Choroid plexus epithelial cell (primary cell): ENCODE data around the gene TLCD3A.
A peak's percentile ranks its signal among the peaks of the same experiment; 100 is the strongest.
"Not testable (repeated sequence)": the region's sequence is repeated elsewhere in the genome, so short reads cannot be mapped to it uniquely, and the experiment has no call there.

Experiments
- DNase-seq: peaks from one replicate; pipeline ENCODE4 v3.0.0-alpha.2; 2010; ENCODE audit warnings: low read depth
- H3K4me3 ChIP-seq: 2 replicates; pipeline ENCODE4 v1.5.1; 2011; ENCODE audit warnings: low read depth, mild to moderate bottlenecking, control low read depth, low read length, moderate library complexity
- CTCF ChIP-seq: conservative IDR thresholded peaks from 2 replicates; pipeline ENCODE4 v1.5.1; 2011; ENCODE audit warnings: low read depth, mild to moderate bottlenecking, control low read depth, inconsistent platforms, low read length, moderate library complexity

TLCD3A gene

GRCh38 chr17:690361-690760 lies 42.0 kb upstream of the TLCD3A start:
- no peak for DNase-seq
- H3K4me3 ChIP-seq: no peak overlapping the region
- no peak for TF ChIP-seq CTCF

GRCh38 chr17:691423-691822 lies 41.0 kb upstream of the TLCD3A start:
- TF ChIP-seq CTCF: no peak
- DNase-seq: peak; percentile 69
- H3K4me3 ChIP-seq: no peak overlapping the region

GRCh38 chr17:692116-692515 lies 40.3 kb upstream of the TLCD3A start:
- peak; percentile 57 for DNase-seq
- no peak for TF ChIP-seq CTCF
- H3K4me3 ChIP-seq: no peak overlapping the region

- H3K4me3 ChIP-seq: no peak overlapping the region
- DNase-seq: peak; percentile 97
- TF ChIP-seq CTCF: no peak
Observed at GRCh38 chr17:693791-694638, 38.4 kb upstream of the TLCD3A start.

GRCh38 chr17:696369-696768 lies 36.0 kb upstream of the TLCD3A start:
- TF ChIP-seq CTCF: no peak
- no peak overlapping the region for H3K4me3 ChIP-seq
- peak; percentile 19 for DNase-seq

GRCh38 chr17:697682-698081 lies 34.7 kb upstream of the TLCD3A start:
- no peak for DNase-seq
- H3K4me3 ChIP-seq: no peak overlapping the region
- no peak for TF ChIP-seq CTCF

- not testable (repeated sequence) for DNase-seq, H3K4me3 ChIP-seq
Observed at GRCh38 chr17:698096-698495, 34.3 kb upstream of the TLCD3A start.
